WERI-Rb-1 (cell line): ENCODE results near the gene FAM20B.

Source experiments
- DNase-seq: peaks from one replicate; pipeline ENCODE4 v3.0.0-alpha.2; 2020
- H3K27ac ChIP-seq: fragments of 250-450 bp; sonication (Bioruptor Pico); 2 replicates; pipeline ENCODE4 v1.5.1; 2020; ENCODE audit warnings: mild to moderate bottlenecking, moderate library complexity
- H3K27me3 ChIP-seq: fragments of 250-450 bp; sonication (Bioruptor Pico); 2 replicates; pipeline ENCODE4 v1.5.1; 2021; ENCODE audit warnings: mild to moderate bottlenecking, low read depth, moderate library complexity; ENCODE audit not compliant: insufficient read depth, severe bottlenecking
- H3K36me3 ChIP-seq: fragments of 250-450 bp; sonication (Bioruptor Pico); 2 replicates; pipeline ENCODE4 v1.5.1; 2020; ENCODE audit warnings: mild to moderate bottlenecking, moderate library complexity
- H3K4me3 ChIP-seq: 2 replicates; pipeline ENCODE4 v1.5.1; 2011; ENCODE audit warnings: low read depth, mild to moderate bottlenecking, control low read depth, low read length
- H3K9me3 ChIP-seq: fragments of 250-450 bp; sonication (Bioruptor Pico); 2 replicates; pipeline ENCODE4 v1.5.1; 2021; ENCODE audit warnings: mild to moderate bottlenecking, moderate library complexity; ENCODE audit not compliant: severe bottlenecking
- CTCF ChIP-seq: IDR thresholded peaks from 2 replicates; pipeline ENCODE4 v1.5.1; 2011; ENCODE audit warnings: low read depth, mild to moderate bottlenecking, control low read depth, inconsistent platforms, low read length

Gene FAM20B

GRCh38 chr1:179082333-179082998, 56.8 kb downstream of the FAM20B start:
- H3K27ac ChIP-seq = peak overlapping the region; percentile 92
- TF ChIP-seq CTCF = no peak
- H3K9me3 ChIP-seq = no peaks in the 10 kb centered on the region
- no peaks in the 10 kb centered on the region for H3K27me3 ChIP-seq
- peaks cover 36% of the 10 kb centered on the region for H3K36me3 ChIP-seq
- peak; percentile 61 for DNase-seq
- H3K4me3 ChIP-seq = peak overlapping the region; percentile 86

GRCh38 chr1:179082999-179083335, 57.3 kb downstream of the FAM20B start:
- Histone ChIP-seq H3K27ac (peak overlapping the region; percentile 92), H3K27me3 (no peaks in the 10 kb centered on the region), H3K4me3 (peak overlapping the region; percentile 86), H3K9me3 (no peaks in the 10 kb centered on the region), H3K36me3 (peaks cover 41% of the 10 kb centered on the region)
- DNase-seq = no peak
- no peak for TF ChIP-seq CTCF

GRCh38 chr1:179083533-179083932, 57.8 kb downstream of the FAM20B start:
- no peak for DNase-seq
- Histone ChIP-seq H3K27ac (no peak overlapping the region), H3K4me3 (no peak overlapping the region), H3K9me3 (no peaks in the 10 kb centered on the region), H3K27me3 (no peaks in the 10 kb centered on the region), H3K36me3 (peaks cover 47% of the 10 kb centered on the region)
- no peak for TF ChIP-seq CTCF

GRCh38 chr1:179087665-179088064, 62.0 kb downstream of the FAM20B start:
- no peak for TF ChIP-seq CTCF
- H3K27me3 ChIP-seq = no peaks in the 10 kb centered on the region
- no peak overlapping the region for H3K4me3 ChIP-seq
- H3K27ac ChIP-seq = no peak overlapping the region; the same call in 1 of the 2 replicates
- H3K36me3 ChIP-seq = peaks cover 83% of the 10 kb centered on the region
- H3K9me3 ChIP-seq = no peaks in the 10 kb centered on the region
- DNase-seq = peak; percentile 58

- Histone ChIP-seq H3K36me3 (peaks cover 93% of the 10 kb centered on the region), H3K27me3 (no peaks in the 10 kb centered on the region), H3K4me3 (no peak overlapping the region), H3K9me3 (no peaks in the 10 kb centered on the region), H3K27ac (peak overlapping the region; percentile 66)
- TF ChIP-seq CTCF = no peak
- no peak for DNase-seq
Measured at GRCh38 chr1:179089827-179090482, 64.3 kb downstream of the FAM20B start.
